Measurements from ENCODE around the gene RBM20. TPM values are rescaled to one million over a fixed set of nuclear protein-coding genes. Genes with fewer than 3 reads are reported as not detected.

Gene RBM20
- polyA plus RNA-seq, 1 donor (not counting 4 experiments of a cell fraction or from before 2014, with no cell fraction given) = 0.01 TPM

DNA sequence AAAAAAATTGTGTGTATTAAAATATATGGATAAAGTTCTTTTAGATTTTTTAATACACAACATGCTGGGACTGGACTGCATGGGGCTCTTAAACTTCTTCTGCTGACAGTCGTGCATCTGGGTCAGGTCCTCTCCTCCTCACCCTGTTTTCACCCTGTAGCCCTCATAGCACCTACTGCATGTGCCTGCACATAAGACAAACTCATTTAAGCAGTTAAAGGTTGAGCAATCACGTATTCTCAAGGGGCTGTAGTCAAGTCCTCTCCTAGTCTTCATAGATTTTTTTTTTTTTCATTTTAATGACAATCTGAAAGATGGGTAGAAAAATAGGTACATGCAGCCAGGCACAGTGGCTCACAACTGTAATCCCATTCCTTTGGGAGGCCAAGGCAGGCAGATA is 204.0 kb downstream of the RBM20 start:
- FAIRE-seq = no peak
- Histone ChIP-seq H3K4me3 (ENCODE audit: control insufficient read depth in 2 of 3, extremely low read depth in 1 of 3, insufficient read depth in 2 of 3, low read depth in 1 of 3, low read length in 3 of 3) (no peak overlapping the region), H3K27me3 (ENCODE audit: control insufficient read depth, extremely low read depth, insufficient read depth, low read length) (no peaks in the 10 kb centered on the region), H3K27ac (ENCODE audit: control insufficient read depth, insufficient read depth, low read length) (no peak overlapping the region), H3K9me3 (ENCODE audit: control insufficient read depth, low read depth, low read length) (no peaks in the 10 kb centered on the region), H3K79me2 (ENCODE audit: control insufficient read depth, insufficient read depth, low read length) (no peaks in the 10 kb centered on the region), H3K4me1 (ENCODE audit: control insufficient read depth, extremely low read depth, insufficient read depth, low read length) (peaks cover 22% of the 10 kb centered on the region), H3K4me2 (ENCODE audit: control insufficient read depth, extremely low read depth, insufficient read depth, low read depth, low read length) (no peak overlapping the region), H4K20me1 (ENCODE audit: control insufficient read depth, extremely low read depth, insufficient read depth, low read length) (no peaks in the 10 kb centered on the region), H3K9me1 (ENCODE audit: control insufficient read depth, extremely low read depth, insufficient read depth, low read length) (no peaks in the 10 kb centered on the region), H3K9ac (ENCODE audit: control insufficient read depth, extremely low read depth, insufficient read depth, low read length) (no peak overlapping the region), H2AFZ (ENCODE audit: control insufficient read depth, low read length) (no peak overlapping the region), H3K36me3 (ENCODE audit: control insufficient read depth in 2 of 2, extremely low read depth in 1 of 2, insufficient read depth in 2 of 2, low read length in 2 of 2) (no peaks in the 10 kb centered on the region)
- TF ChIP-seq, protein P1, sequence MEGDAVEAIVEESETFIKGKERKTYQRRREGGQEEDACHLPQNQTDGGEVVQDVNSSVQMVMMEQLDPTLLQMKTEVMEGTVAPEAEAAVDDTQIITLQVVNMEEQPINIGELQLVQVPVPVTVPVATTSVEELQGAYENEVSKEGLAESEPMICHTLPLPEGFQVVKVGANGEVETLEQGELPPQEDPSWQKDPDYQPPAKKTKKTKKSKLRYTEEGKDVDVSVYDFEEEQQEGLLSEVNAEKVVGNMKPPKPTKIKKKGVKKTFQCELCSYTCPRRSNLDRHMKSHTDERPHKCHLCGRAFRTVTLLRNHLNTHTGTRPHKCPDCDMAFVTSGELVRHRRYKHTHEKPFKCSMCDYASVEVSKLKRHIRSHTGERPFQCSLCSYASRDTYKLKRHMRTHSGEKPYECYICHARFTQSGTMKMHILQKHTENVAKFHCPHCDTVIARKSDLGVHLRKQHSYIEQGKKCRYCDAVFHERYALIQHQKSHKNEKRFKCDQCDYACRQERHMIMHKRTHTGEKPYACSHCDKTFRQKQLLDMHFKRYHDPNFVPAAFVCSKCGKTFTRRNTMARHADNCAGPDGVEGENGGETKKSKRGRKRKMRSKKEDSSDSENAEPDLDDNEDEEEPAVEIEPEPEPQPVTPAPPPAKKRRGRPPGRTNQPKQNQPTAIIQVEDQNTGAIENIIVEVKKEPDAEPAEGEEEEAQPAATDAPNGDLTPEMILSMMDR (optimal IDR thresholded peaks at IDR 0.05 in 1 of 3, IDR thresholded peaks at IDR 0.05 in 1 of 3, conservative IDR thresholded peaks at IDR 0.05 in 1 of 3; ENCODE audit: extremely low read depth in 1 of 3, insufficient read depth in 2 of 3, low read length in 3 of 3) = no peak
- TF ChIP-seq EZH2 (IDR thresholded peaks at IDR 0.05; ENCODE audit: low read length) = no peak
- dilution Hi-C loops (cut with MboI; ENCODE audit: extremely low pct_ligation_motif_present, low sequenced_read_pairs) = no loop called here
- DNase-seq (ENCODE audit: low read depth, low spot score) = no peak

DNA sequence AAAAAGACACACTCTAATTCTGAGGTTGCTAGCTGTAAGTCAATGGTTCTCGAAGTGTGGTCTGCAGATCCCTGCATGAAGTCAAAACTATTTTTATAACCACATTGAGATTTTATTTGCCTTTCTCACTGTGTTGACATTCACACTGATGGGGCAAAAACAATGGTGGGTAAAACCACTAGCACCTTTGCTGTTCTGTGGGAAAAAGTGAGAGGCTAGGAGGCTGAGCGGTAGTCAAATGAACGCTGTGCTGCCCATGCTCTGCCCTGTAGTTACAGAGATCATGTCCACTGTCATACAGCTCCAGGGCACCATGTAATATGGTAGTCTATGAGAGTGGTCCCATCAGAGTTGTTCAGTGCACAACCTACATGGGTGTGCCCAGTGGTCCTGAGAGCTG is 206.0 kb downstream of the RBM20 start:
- FAIRE-seq = no peak
- TF ChIP-seq, protein P1 (optimal IDR thresholded peaks at IDR 0.05 in 1 of 3, IDR thresholded peaks at IDR 0.05 in 1 of 3, conservative IDR thresholded peaks at IDR 0.05 in 1 of 3; ENCODE audit: extremely low read depth in 1 of 3, insufficient read depth in 2 of 3, low read length in 3 of 3) = no peak
- TF ChIP-seq EZH2 (IDR thresholded peaks at IDR 0.05; ENCODE audit: low read length) = no peak
- dilution Hi-C loops (cut with MboI; ENCODE audit: extremely low pct_ligation_motif_present, low sequenced_read_pairs) = no loop called here

More for the DNA sequence above, 206.0 kb downstream of the RBM20 start:
- no peak overlapping the region for H3K27ac ChIP-seq (ENCODE audit: control insufficient read depth, insufficient read depth, low read length)
- no peak overlapping the region for H3K4me2 ChIP-seq (ENCODE audit: control insufficient read depth, extremely low read depth, insufficient read depth, low read depth, low read length)
- H3K36me3 ChIP-seq (ENCODE audit: control insufficient read depth in 2 of 2, extremely low read depth in 1 of 2, insufficient read depth in 2 of 2, low read length in 2 of 2) = no peaks in the 10 kb centered on the region
- no peaks in the 10 kb centered on the region for H3K9me1 ChIP-seq (ENCODE audit: control insufficient read depth, extremely low read depth, insufficient read depth, low read length)
- DNase-seq (ENCODE audit: low read depth, low spot score) = no peak
- H3K9me3 ChIP-seq (ENCODE audit: control insufficient read depth, low read depth, low read length) = no peaks in the 10 kb centered on the region
- H2AFZ ChIP-seq (ENCODE audit: control insufficient read depth, low read length) = no peak overlapping the region
- no peak overlapping the region for H3K4me3 ChIP-seq (ENCODE audit: control insufficient read depth in 2 of 3, extremely low read depth in 1 of 3, insufficient read depth in 2 of 3, low read depth in 1 of 3, low read length in 3 of 3)
- H4K20me1 ChIP-seq (ENCODE audit: control insufficient read depth, extremely low read depth, insufficient read depth, low read length) = no peaks in the 10 kb centered on the region
- H3K9ac ChIP-seq (ENCODE audit: control insufficient read depth, extremely low read depth, insufficient read depth, low read length) = no peak overlapping the region
- H3K79me2 ChIP-seq (ENCODE audit: control insufficient read depth, insufficient read depth, low read length) = no peaks in the 10 kb centered on the region
- H3K27me3 ChIP-seq (ENCODE audit: control insufficient read depth, extremely low read depth, insufficient read depth, low read length) = no peaks in the 10 kb centered on the region
- H3K4me1 ChIP-seq (ENCODE audit: control insufficient read depth, extremely low read depth, insufficient read depth, low read length) = peaks cover 26% of the 10 kb centered on the region

All from keratinocyte (primary cell).